HCT116 (cell line): ENCODE measurements around the gene HPGDS. TPM values are rescaled to one million over a fixed set of nuclear protein-coding genes. Genes with fewer than 3 reads are reported as not detected.

Experiments used
- ATAC-seq: fragments of 200-7000 bp; cut with Tn5 transposase; 2 replicates; pipeline ENCODE4 v1.9.1; 2020; ENCODE audit warnings: mild to moderate bottlenecking, moderate library complexity
- BruUV-seq: library from RNA; stranded (reverse); fragments of 400-500 nt; replicated peaks from 2 replicates; lab custom pipeline; 2021; lab: Mats Ljungman, UMichigan
- CTCF ChIA-PET: fragments of 300-600 bp; sonication (Branson Sonifier 250); formaldehyde crosslinking; loops from one replicate; lab custom pipeline; 2021; ENCODE audit warnings: antibody characterized with exemption; lab: Charles Lee
- POLR2A ChIA-PET: fragments of 300-600, 350-600 bp; sonication (Branson Sonifier 250); formaldehyde crosslinking; loops from one replicate; lab custom pipeline; 2021; ENCODE audit warnings: antibody characterized with exemption; lab: Charles Lee
- RAD21 ChIA-PET, 2 experiments: fragments of 300-600 bp; sonication (Branson Sonifier 250); formaldehyde crosslinking; loops; one replicate each; lab custom pipeline; 2023; ENCODE audit warnings: low total read pairs in 2 of 2; ENCODE audit not compliant: uncharacterized antibody in 2 of 2, unreplicated experiment in 2 of 2, low non-redundant PET in 1 of 2; lab: Charles Lee
- DNase-seq: peaks from one replicate; pipeline ENCODE4 v3.0.0-alpha.2; 2010; ENCODE audit warnings: low read depth, low spot score
- H2AFZ ChIP-seq: fragments of 200-600 bp; shearing (Covaris generic), sonication (generic); 2 replicates; pipeline ENCODE4 v1.6.1; 2017; ENCODE audit warnings: low read depth, mixed run types, mixed read lengths, antibody characterized with exemption, low read length; ENCODE audit not compliant: poor library complexity, severe bottlenecking
- H3K27ac ChIP-seq: 2 replicates; pipeline ENCODE4 v1.5.1; 2012; ENCODE audit warnings: low read depth, low read length
- H3K27me3 ChIP-seq: fragments of 200-600 bp; sonication (generic); 2 replicates; pipeline ENCODE4 v1.6.1; 2016; ENCODE audit warnings: mixed run types, low read length, mixed read lengths; ENCODE audit not compliant: insufficient read depth
- H3K36me3 ChIP-seq, 2 experiments: fragments of 200-500 bp in 1 of 2; fragments of 200-600 bp in 1 of 2; sonication (Bioruptor generic) in 1 of 2; sonication (generic) in 1 of 2; 2 replicates each; pipeline versions ENCODE4 v1.5.1 to v1.6.1; 2014 to 2016; ENCODE audit warnings: low read length in 2 of 2, inconsistent platforms in 1 of 2, mixed read lengths in 1 of 2, mixed run types in 1 of 2; ENCODE audit not compliant: insufficient read depth in 2 of 2, control insufficient read depth in 1 of 2
- H3K4me1 ChIP-seq, 2 experiments: fragments of 200-600 bp in 1 of 2; sonication (generic) in 1 of 2; 2 replicates each; pipeline versions ENCODE4 v1.5.1 to v1.6.1; 2012 to 2017; ENCODE audit warnings: low read length in 2 of 2, inconsistent platforms in 1 of 2, mild to moderate bottlenecking in 1 of 2, mixed read lengths in 1 of 2, mixed run types in 1 of 2, moderate library complexity in 1 of 2; ENCODE audit not compliant: insufficient read depth in 2 of 2, control insufficient read depth in 1 of 2
- H3K4me2 ChIP-seq: fragments of 200-600 bp; sonication (generic); 2 replicates; pipeline ENCODE4 v1.6.1; 2017; ENCODE audit warnings: mixed run types, low read length, mixed read lengths
- H3K4me3 ChIP-seq, 2 experiments: fragments of 200-600 bp in 1 of 2; sonication (generic) in 1 of 2; replicated peaks in 1 of 2; 2 replicates each; pipeline ENCODE4 v1.5.1; 2011 to 2016; ENCODE audit warnings: low read length in 2 of 2, control low read depth in 1 of 2, low read depth in 1 of 2, mild to moderate bottlenecking in 1 of 2, mixed read lengths in 1 of 2, mixed run types in 1 of 2
- H3K79me2 ChIP-seq: fragments of 200-600 bp; sonication (generic); 2 replicates; pipeline ENCODE4 v1.6.1; 2017; ENCODE audit warnings: mild to moderate bottlenecking, mixed run types, low read length, moderate library complexity, mixed read lengths; ENCODE audit not compliant: insufficient read depth
- H3K9ac ChIP-seq: fragments of 200-600 bp; sonication (generic); 2 replicates; pipeline ENCODE4 v1.6.1; 2016; ENCODE audit warnings: low read length, mixed read lengths
- H3K9me2 ChIP-seq: fragments of 200-600 bp; sonication (generic), shearing (Covaris generic); 2 replicates; pipeline ENCODE4 v1.6.1; 2017; ENCODE audit warnings: mixed run types, mild to moderate bottlenecking, moderate library complexity; ENCODE audit not compliant: insufficient read depth
- H3K9me3 ChIP-seq, 2 experiments: fragments of 200-500 bp in 1 of 2; fragments of 200-600 bp in 1 of 2; sonication (Bioruptor generic) in 1 of 2; sonication (generic) in 1 of 2; 2 replicates each; pipeline ENCODE4 v1.6.1; 2014 to 2017; ENCODE audit warnings: low read length in 2 of 2, mixed read lengths in 2 of 2, inconsistent platforms in 1 of 2, low read depth in 1 of 2, mild to moderate bottlenecking in 1 of 2, mixed run types in 1 of 2, moderate library complexity in 1 of 2; ENCODE audit not compliant: control insufficient read depth in 1 of 2, insufficient read depth in 1 of 2
- H4K20me1 ChIP-seq: fragments of 200-600 bp; sonication (generic), shearing (Covaris generic); 2 replicates; pipeline ENCODE4 v1.6.1; 2017; ENCODE audit warnings: mixed run types, mild to moderate bottlenecking, moderate library complexity; ENCODE audit not compliant: insufficient read depth
- CEBPB ChIP-seq: IDR thresholded peaks from 2 replicates; pipeline ENCODE4 v1.6.1; 2012; ENCODE audit warnings: low read depth
- EGR1 ChIP-seq: IDR thresholded peaks from 2 replicates; pipeline ENCODE4 v1.6.1; 2012; ENCODE audit warnings: low read depth
- ELF1 ChIP-seq: IDR thresholded peaks from 2 replicates; pipeline ENCODE4 v1.6.1; 2012; ENCODE audit warnings: low read depth, borderline replicate concordance
- EZH2 ChIP-seq: fragments of 200-600 bp; sonication (generic); IDR thresholded peaks from 2 replicates; pipeline ENCODE4 v1.6.1; 2017; ENCODE audit warnings: antibody characterized with exemption, mixed run types
- EZH2phosphoT487 ChIP-seq: fragments of 200-600 bp; IDR thresholded peaks from 2 replicates; pipeline ENCODE4 v1.6.1; 2018; ENCODE audit warnings: antibody characterized with exemption, borderline replicate concordance
- FOSL1 ChIP-seq: IDR thresholded peaks from 2 replicates; pipeline ENCODE4 v1.6.1; 2012; ENCODE audit warnings: low read depth
- JUND ChIP-seq: IDR thresholded peaks from 2 replicates; pipeline ENCODE4 v1.6.1; 2012
- POLR2A ChIP-seq: IDR thresholded peaks from 2 replicates; pipeline ENCODE4 v1.7.0; 2011; ENCODE audit warnings: borderline replicate concordance; ENCODE audit not compliant: insufficient read depth, insufficient read length; ENCODE audit errors: extremely low read depth
- RAD21 ChIP-seq: IDR thresholded peaks from 2 replicates; pipeline ENCODE4 v1.6.1; 2012; ENCODE audit warnings: low read depth, mild to moderate bottlenecking
- SP1 ChIP-seq: IDR thresholded peaks from 2 replicates; pipeline ENCODE4 v1.6.1; 2012; ENCODE audit warnings: low read depth
- YY1 ChIP-seq: IDR thresholded peaks from 2 replicates; pipeline ENCODE4 v1.6.1; 2011; ENCODE audit warnings: low read length, low read depth, moderate library complexity, mild to moderate bottlenecking; ENCODE audit not compliant: insufficient replicate concordance; ENCODE audit errors: extremely low read depth
- ZFX ChIP-seq: fragments of 450-650 bp; IDR thresholded peaks from 2 replicates; pipeline ENCODE4 v1.6.1; 2017
- ZNF274 ChIP-seq: fragments of 200-500 bp; sonication (Bioruptor generic); IDR thresholded peaks from 2 replicates; pipeline ENCODE4 v1.6.1; 2014; ENCODE audit warnings: mild to moderate bottlenecking, low read depth, low read length, inconsistent platforms
- intact Hi-C: fragments of 100-400 bp; cut with micrococcal nuclease; formaldehyde crosslinking; loops from 2 replicates; pipeline ENCODE4 v1.10.0; 2022
- total RNA-seq: library from RNA; stranded (reverse); gene quantifications from one replicate; pipeline ENCODE4 v1.2.1, GENCODE V29; 2021; ENCODE audit not compliant: unreplicated experiment
- TF ChIP-seq, protein P1 (sequence below), 3 experiments: fragments of 200-600 bp in 1 of 3; sonication (generic) in 1 of 3; IDR thresholded peaks in 2 of 3; conservative IDR thresholded peaks in 1 of 3; 2 replicates each; pipeline ENCODE4 v1.5.1; 2012 to 2017; ENCODE audit warnings: low read depth in 2 of 3, low read length in 2 of 3, antibody characterized with exemption in 1 of 3, borderline replicate concordance in 1 of 3, control low read depth in 1 of 3, mild to moderate bottlenecking in 1 of 3, mixed read lengths in 1 of 3, mixed run types in 1 of 3, moderate library complexity in 1 of 3; ENCODE audit not compliant: insufficient read depth in 1 of 3
- TF ChIP-seq, protein P2 (sequence below): IDR thresholded peaks from 2 replicates; pipeline ENCODE4 v1.6.1; 2012
- TF ChIP-seq, protein P3 (sequence below): IDR thresholded peaks from 2 replicates; pipeline ENCODE4 v1.6.1; 2011; ENCODE audit warnings: mild to moderate bottlenecking, low read length, moderate library complexity; ENCODE audit not compliant: insufficient replicate concordance; ENCODE audit errors: extremely low read depth
- TF ChIP-seq, protein P4 (sequence below): IDR thresholded peaks from 2 replicates; pipeline ENCODE4 v1.6.1; 2012; ENCODE audit warnings: low read depth

The HPGDS gene
- total RNA-seq, 1 experiment from 2014 or later = not detected

DNA sequence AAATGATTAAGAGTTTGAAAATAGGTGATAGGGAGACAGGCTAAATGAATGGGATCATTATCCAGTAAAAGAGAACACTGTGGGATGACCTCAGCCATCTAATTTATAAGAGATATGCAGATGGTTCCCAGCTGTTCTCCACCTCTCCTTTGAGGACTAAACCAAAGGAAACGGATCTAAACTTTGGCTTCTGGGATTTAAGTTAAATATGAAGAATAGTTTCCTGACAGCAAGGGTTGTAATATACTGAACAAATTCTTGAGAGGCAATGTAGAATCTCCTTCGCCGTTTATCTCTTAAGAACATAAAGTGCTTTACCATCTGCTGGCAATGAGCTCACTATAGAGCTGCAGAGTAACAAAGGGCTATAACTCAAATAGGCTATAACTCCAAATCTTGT, 35.4 kb upstream of the HPGDS start:
- TF ChIP-seq ZFX = no peak
- TF ChIP-seq EZH2phosphoT487 = no peak
- no peak for TF ChIP-seq ZNF274
- TF ChIP-seq, protein P1, sequence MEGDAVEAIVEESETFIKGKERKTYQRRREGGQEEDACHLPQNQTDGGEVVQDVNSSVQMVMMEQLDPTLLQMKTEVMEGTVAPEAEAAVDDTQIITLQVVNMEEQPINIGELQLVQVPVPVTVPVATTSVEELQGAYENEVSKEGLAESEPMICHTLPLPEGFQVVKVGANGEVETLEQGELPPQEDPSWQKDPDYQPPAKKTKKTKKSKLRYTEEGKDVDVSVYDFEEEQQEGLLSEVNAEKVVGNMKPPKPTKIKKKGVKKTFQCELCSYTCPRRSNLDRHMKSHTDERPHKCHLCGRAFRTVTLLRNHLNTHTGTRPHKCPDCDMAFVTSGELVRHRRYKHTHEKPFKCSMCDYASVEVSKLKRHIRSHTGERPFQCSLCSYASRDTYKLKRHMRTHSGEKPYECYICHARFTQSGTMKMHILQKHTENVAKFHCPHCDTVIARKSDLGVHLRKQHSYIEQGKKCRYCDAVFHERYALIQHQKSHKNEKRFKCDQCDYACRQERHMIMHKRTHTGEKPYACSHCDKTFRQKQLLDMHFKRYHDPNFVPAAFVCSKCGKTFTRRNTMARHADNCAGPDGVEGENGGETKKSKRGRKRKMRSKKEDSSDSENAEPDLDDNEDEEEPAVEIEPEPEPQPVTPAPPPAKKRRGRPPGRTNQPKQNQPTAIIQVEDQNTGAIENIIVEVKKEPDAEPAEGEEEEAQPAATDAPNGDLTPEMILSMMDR (IDR thresholded peaks at IDR 0.05 in 2 of 3, conservative IDR thresholded peaks at IDR 0.05 in 1 of 3; ENCODE audit: borderline replicate concordance in 1 of 3, insufficient read depth in 1 of 3, low read depth in 2 of 3, low read length in 2 of 3) = no peak
- TF ChIP-seq, protein P2, sequence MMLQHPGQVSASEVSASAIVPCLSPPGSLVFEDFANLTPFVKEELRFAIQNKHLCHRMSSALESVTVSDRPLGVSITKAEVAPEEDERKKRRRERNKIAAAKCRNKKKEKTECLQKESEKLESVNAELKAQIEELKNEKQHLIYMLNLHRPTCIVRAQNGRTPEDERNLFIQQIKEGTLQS = no peak
- TF ChIP-seq FOSL1 = no peak
- TF ChIP-seq, protein P3, sequence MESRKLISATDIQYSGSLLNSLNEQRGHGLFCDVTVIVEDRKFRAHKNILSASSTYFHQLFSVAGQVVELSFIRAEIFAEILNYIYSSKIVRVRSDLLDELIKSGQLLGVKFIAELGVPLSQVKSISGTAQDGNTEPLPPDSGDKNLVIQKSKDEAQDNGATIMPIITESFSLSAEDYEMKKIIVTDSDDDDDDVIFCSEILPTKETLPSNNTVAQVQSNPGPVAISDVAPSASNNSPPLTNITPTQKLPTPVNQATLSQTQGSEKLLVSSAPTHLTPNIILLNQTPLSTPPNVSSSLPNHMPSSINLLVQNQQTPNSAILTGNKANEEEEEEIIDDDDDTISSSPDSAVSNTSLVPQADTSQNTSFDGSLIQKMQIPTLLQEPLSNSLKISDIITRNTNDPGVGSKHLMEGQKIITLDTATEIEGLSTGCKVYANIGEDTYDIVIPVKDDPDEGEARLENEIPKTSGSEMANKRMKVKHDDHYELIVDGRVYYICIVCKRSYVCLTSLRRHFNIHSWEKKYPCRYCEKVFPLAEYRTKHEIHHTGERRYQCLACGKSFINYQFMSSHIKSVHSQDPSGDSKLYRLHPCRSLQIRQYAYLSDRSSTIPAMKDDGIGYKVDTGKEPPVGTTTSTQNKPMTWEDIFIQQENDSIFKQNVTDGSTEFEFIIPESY = no peak
- no peak for TF ChIP-seq SP1
- TF ChIP-seq RAD21 = no peak
- no peak for TF ChIP-seq EGR1
- TF ChIP-seq YY1 = no peak
- no peak for TF ChIP-seq JUND
- TF ChIP-seq POLR2A = no peak
- TF ChIP-seq EZH2 = no peak
- TF ChIP-seq CEBPB = no peak
- no peak for TF ChIP-seq ELF1
- TF ChIP-seq, protein P4, sequence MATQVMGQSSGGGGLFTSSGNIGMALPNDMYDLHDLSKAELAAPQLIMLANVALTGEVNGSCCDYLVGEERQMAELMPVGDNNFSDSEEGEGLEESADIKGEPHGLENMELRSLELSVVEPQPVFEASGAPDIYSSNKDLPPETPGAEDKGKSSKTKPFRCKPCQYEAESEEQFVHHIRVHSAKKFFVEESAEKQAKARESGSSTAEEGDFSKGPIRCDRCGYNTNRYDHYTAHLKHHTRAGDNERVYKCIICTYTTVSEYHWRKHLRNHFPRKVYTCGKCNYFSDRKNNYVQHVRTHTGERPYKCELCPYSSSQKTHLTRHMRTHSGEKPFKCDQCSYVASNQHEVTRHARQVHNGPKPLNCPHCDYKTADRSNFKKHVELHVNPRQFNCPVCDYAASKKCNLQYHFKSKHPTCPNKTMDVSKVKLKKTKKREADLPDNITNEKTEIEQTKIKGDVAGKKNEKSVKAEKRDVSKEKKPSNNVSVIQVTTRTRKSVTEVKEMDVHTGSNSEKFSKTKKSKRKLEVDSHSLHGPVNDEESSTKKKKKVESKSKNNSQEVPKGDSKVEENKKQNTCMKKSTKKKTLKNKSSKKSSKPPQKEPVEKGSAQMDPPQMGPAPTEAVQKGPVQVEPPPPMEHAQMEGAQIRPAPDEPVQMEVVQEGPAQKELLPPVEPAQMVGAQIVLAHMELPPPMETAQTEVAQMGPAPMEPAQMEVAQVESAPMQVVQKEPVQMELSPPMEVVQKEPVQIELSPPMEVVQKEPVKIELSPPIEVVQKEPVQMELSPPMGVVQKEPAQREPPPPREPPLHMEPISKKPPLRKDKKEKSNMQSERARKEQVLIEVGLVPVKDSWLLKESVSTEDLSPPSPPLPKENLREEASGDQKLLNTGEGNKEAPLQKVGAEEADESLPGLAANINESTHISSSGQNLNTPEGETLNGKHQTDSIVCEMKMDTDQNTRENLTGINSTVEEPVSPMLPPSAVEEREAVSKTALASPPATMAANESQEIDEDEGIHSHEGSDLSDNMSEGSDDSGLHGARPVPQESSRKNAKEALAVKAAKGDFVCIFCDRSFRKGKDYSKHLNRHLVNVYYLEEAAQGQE = no peak
- TF ChIP-seq, all 23 proteins: peak for 0
- DNase-seq (no peak), ATAC-seq (no peak)
- no peaks in the 10 kb centered on the region for H3K4me1 ChIP-seq
- H3K4me3 ChIP-seq = no peak overlapping the region
- H3K9me3 ChIP-seq = no peaks in the 10 kb centered on the region
- H3K9ac ChIP-seq = no peak overlapping the region
- H3K9me2 ChIP-seq = no peaks in the 10 kb centered on the region
- H3K36me3 ChIP-seq = no peaks in the 10 kb centered on the region
- H3K27me3 ChIP-seq = no peaks in the 10 kb centered on the region
- H2AFZ ChIP-seq = no peak overlapping the region
- ChIA-PET RAD21 (no interaction called here), POLR2A (no interaction called here), CTCF (interaction anchor here (1.3 kb wide), 1 partner anchor 29 kb away, joined by 5 read pairs; no protein-coding TSS in a partner anchor)
- H3K79me2 ChIP-seq = no peaks in the 10 kb centered on the region
- H3K4me2 ChIP-seq = no peak overlapping the region
- BruUV-seq = no TSS peak
- intact Hi-C loops = no loop called here
- H3K27ac ChIP-seq = no peak overlapping the region
- H4K20me1 ChIP-seq = no peaks in the 10 kb centered on the region
